GM12865 (cell line): ENCODE data around the gene HDAC7.
A peak's percentile ranks its signal among the peaks of the same experiment; 100 is the strongest.

Experiments used
- DNase-seq: peaks from one replicate; pipeline ENCODE4 v3.0.0; 2010; ENCODE audit warnings: low read depth
- H3K4me3 ChIP-seq: 2 replicates; pipeline ENCODE4 v1.5.1; 2011; ENCODE audit warnings: mild to moderate bottlenecking, low read depth, low read length, control low read depth
- CTCF ChIP-seq: IDR thresholded peaks from 2 replicates; pipeline ENCODE4 v1.5.1; 2011; ENCODE audit warnings: low read length, control low read depth, low read depth, inconsistent platforms; ENCODE audit not compliant: insufficient read depth; ENCODE audit errors: missing control alignments

Gene HDAC7

GRCh38 chr12:47773858-47774580 lies 45.7 kb downstream of the HDAC7 start:
- DNase-seq, result no peak
- H3K4me3 ChIP-seq, result peak overlapping the region; percentile 61
- no peak for TF ChIP-seq CTCF

- TF ChIP-seq CTCF, result peak; percentile 29
- peak; percentile 75 for DNase-seq
- H3K4me3 ChIP-seq, result peak within 1 kb of the TSS; percentile 61
Observed at GRCh38 chr12:47773062-47773857, 46.4 kb downstream of the HDAC7 start, which contains the start of gene SLC48A1. TSS of gene SLC48A1 (plus strand) at chr12:47773238. CDS start at chr12:47773305, 67 bp downstream.

GRCh38 chr12:47772738-47773061 lies 47.0 kb downstream of the HDAC7 start:
- no peak for TF ChIP-seq CTCF
- DNase-seq, result no peak
- H3K4me3 ChIP-seq, result peak overlapping the region; percentile 55

- DNase-seq, result no peak
- no peak for TF ChIP-seq CTCF
- H3K4me3 ChIP-seq, result no peak overlapping the region
Observed at GRCh38 chr12:47772094-47772660, 47.5 kb downstream of the HDAC7 start.

GRCh38 chr12:47771304-47771703 lies 48.4 kb downstream of the HDAC7 start:
- H3K4me3 ChIP-seq, result no peak overlapping the region
- TF ChIP-seq CTCF, result no peak
- DNase-seq, result no peak

GRCh38 chr12:47770086-47770726 lies 49.5 kb downstream of the HDAC7 start:
- H3K4me3 ChIP-seq, result no peak overlapping the region
- TF ChIP-seq CTCF, result no peak
- no peak for DNase-seq
